Measurements from ENCODE around the gene YWHAG. TPM values are rescaled to one million over a fixed set of nuclear protein-coding genes. Genes with fewer than 3 reads are reported as not detected.

YWHAG gene
- total and polyA plus RNA-seq, 4 donors, result 11.6 to 46.7 (median 43.5) TPM

- no peak for DNase-seq (ENCODE audit: low spot score)
- Histone ChIP-seq H3K36me3 (ENCODE audit: control insufficient read depth in 4 of 4, insufficient read depth in 3 of 4, low read depth in 1 of 4, low read length in 3 of 4) (no peaks in the 10 kb centered on the region), H3K9ac (ENCODE audit: low read depth in 1 of 2, low read length in 2 of 2) (peak overlapping the region in 1 of 2 donors; percentile 30), H3K27me3 (ENCODE audit: control insufficient read depth in 4 of 4, insufficient read depth in 4 of 4, low read length in 3 of 4) (no peaks in the 10 kb centered on the region), H3K27ac (ENCODE audit: low read depth in 1 of 2, low read length in 2 of 2) (peak overlapping the region; percentile 100), H3K4me3 (ENCODE audit: low read depth in 1 of 3, low read length in 3 of 3) (no peak overlapping the region), H3K9me3 (ENCODE audit: control insufficient read depth in 4 of 4, low read length in 3 of 4) (no peaks in the 10 kb centered on the region), H3K4me1 (ENCODE audit: control insufficient read depth in 4 of 4, insufficient read depth in 4 of 4, low read length in 3 of 4) (peaks cover 12 to 45% (median 25%) of the 10 kb centered on the region in 4 donors)
- WGBS, result 35% methylated on average over 10 of the region's 10 CpGs
- TF ChIP-seq RAD21 (IDR thresholded peaks at IDR 0.05) (no peak), CTCF (IDR thresholded peaks at IDR 0.05; ENCODE audit: low read depth, low read length, missing input control) (no peak), YY1 (IDR thresholded peaks at IDR 0.05) (peak; percentile 90), TAF1 (conservative IDR thresholded peaks at IDR 0.05) (peak; percentile 20), ATF3 (IDR thresholded peaks at IDR 0.05) (no peak), FOXA1 (IDR thresholded peaks at IDR 0.05) (peak; percentile 30), HNF4G (IDR thresholded peaks at IDR 0.05) (no peak), RXRA (IDR thresholded peaks at IDR 0.05) (peak; percentile 42 to 79), SP1 (IDR thresholded peaks at IDR 0.05) (peak; percentile 62), HNF4A (conservative IDR thresholded peaks at IDR 0.05) (peak; percentile 38 to 61), MAX (IDR thresholded peaks at IDR 0.05) (peak; percentile 57), FOXA2 (IDR thresholded peaks at IDR 0.05) (no peak), NR2F2 (IDR thresholded peaks at IDR 0.05) (no peak), JUND (IDR thresholded peaks at IDR 0.05) (peak in 1 of 2 donors; percentile 44), GABPA (IDR thresholded peaks at IDR 0.05 in 1 of 2, conservative IDR thresholded peaks at IDR 0.05 in 1 of 2) (no peak), EGR1 (IDR thresholded peaks at IDR 0.05; ENCODE audit: low read depth in 2 of 2) (no peak), ZBTB33 (IDR thresholded peaks at IDR 0.05) (peak; percentile 69), REST (IDR thresholded peaks at IDR 0.05) (peak; percentile 73)
Observed at GRCh38 chr7:76304888-76305375, 53.9 kb downstream of the YWHAG start.
